HG02798 (cell line): ENCODE measurements around the gene EIF2B2.
"Not testable (repeated sequence)": the region's sequence is repeated elsewhere in the genome, so short reads cannot be mapped to it uniquely, and the experiment has no call there.

Source experiments
- ATAC-seq: cut with Tn5 transposase; IDR thresholded peaks from one replicate; pipeline ENCODE4 v1.9.1; 2021; ENCODE audit warnings: mild to moderate bottlenecking; ENCODE audit not compliant: unreplicated experiment, poor library complexity

The EIF2B2 gene

DNA sequence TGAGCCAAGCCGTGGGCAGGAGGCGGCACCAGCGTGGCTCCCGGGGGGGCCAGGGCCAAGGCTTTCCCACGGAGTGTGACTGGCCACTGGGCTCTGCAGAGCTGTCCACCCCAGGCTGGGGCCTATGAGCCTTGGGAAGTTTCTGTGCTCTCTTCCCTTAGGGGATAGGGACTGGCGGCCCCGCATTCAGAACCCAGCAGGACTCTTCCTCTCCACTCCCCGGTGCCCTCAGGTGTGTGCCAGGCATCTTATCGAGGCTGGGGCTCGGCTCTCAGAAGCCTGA is 17.8 kb upstream of the EIF2B2 start:
- no peak for ATAC-seq

DNA sequence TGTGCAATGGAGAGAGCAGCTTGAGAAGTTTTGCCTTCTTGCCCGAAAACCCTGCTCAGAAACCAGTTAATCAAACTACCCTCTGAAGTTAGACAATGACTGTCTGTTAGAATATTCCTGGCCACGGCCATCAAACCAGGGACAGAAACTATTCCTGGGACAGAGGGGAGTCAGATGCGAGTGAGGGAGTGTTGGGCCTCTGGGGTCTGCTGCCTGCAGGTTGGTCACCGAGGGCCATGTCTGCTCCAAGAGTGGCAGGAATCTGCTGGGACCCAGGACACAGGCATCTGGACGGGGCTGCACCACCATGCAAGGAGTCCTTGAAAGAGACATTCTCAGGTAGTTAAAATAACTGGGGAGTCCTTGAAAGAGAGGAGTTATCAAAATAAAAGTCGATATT is 16.9 kb upstream of the EIF2B2 start:
- ATAC-seq = no peak

DNA sequence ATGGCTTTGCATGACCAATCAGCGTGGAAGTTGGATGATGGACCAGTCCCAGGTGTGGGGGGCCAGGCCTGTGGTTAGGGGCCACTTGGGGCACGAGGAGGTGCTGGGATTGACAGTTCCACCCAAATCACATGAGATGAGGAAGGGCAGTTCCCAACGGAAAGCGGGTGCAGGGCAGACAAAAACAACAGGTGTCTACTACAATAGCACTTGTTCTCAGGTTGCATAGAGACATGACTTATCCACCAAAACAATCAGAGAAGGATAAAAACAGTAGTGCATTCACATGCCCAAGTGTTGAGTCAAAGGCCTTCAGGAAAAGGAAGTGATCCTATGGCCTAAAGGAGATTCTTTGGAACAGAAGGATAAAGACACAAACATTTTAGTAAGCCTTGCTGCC is 14.6 kb upstream of the EIF2B2 start:
- no peak for ATAC-seq

DNA sequence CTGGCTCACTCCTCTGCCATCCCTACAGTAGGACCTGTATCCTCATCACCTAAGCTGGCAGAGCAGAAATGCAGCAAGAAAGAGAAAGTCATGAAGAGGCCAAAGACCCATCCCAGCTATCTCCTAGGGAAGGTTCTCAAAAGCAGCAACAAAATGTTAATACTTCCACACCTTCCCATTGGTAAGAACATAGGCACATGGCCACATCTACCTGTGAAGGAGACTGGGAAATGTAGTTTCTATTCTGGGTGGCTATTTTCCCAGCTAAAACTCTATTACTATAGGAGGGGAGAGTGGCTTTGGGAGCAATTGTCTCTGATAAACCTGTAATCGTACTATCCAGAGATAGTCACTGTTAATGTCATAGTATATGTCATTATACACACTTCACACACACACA is 13.7 kb upstream of the EIF2B2 start:
- no peak for ATAC-seq

DNA sequence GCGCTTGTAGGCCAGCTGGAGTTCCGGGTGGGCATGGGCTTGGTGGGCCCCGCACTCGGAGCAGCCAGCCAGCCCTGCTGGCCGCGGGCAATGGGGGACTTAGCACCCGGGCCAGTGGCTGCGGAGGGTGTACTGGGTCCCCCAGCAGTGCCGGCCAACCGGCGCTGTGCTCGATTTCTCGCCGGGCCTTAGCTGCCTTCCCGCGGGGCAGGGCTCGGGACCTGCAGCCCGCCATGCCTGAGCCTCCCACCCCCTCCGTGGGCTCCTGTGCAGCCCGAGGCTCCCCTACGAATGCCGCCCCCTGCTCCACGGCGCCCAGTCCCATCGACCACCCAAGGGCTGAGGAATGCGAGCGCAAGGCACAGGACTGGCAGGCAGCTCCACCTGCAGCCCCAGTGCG is 8.5 kb upstream of the EIF2B2 start:
- ATAC-seq = not testable (repeated sequence)

DNA sequence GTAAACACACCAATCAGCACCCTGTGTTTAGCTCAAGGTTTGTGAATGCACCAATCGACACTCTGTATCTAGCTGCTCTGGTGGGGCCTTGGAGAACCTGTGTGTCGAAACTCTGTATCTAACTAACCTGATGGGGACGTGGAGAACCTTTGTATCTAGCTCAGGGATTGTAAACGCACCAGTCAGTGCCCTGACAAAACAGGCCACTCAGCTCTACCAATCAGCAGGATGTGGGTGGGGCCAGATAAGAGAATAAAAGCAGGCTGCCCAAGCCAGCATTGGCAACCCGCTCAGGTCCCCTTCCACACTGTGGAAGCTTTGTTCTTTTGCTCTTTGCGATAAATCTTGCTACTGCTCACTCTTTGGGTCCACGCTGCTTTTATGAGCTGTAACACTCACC is 6.9 kb upstream of the EIF2B2 start:
- ATAC-seq = not testable (repeated sequence)

DNA sequence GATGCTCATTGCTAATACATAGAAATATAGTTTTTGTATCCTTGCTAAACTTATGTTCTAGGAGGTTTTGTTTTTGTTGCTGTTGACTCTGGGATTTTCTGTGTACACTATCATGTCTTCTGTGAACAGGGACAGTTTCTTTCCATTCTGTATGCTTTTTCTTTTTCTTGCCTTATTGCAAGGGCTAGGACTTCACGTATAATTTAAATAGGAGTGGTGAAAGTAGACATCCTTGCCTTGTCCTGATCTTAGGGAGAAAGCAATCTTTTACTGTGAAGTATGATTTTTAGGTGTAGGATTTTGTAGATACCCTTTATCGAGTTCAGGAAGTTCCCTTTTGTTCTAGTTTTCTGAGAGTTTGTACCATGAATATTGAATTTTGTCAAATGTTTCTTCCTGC is 1.5 kb upstream of the EIF2B2 start:
- ATAC-seq = no peak

DNA sequence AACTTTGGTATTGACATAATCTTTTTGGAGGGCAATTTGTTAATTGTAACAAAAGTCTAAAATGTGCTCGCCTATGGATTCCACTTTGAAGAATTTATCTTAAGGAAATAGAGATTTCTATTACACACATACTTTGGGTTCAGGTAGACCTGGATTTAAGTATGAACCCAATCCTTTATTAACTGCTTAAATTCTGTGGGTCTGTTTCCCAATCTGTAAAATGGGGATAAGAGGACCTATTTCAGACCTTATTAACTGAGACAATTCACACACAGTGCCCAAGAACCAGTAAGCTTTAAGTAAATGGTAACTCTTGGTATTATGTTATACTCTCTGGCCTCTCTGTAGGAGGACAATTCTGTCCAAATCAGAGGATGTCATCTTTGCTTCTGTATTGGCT is 822 bp upstream of the EIF2B2 start:
- no peak for ATAC-seq

GRCh38 chr14:75003250-75004027 is 718 bp downstream of the EIF2B2 start:
- no peak for ATAC-seq

- no peak for ATAC-seq
Measured at GRCh38 chr14:75005357-75005756, 2.6 kb downstream of the EIF2B2 start.

DNA sequence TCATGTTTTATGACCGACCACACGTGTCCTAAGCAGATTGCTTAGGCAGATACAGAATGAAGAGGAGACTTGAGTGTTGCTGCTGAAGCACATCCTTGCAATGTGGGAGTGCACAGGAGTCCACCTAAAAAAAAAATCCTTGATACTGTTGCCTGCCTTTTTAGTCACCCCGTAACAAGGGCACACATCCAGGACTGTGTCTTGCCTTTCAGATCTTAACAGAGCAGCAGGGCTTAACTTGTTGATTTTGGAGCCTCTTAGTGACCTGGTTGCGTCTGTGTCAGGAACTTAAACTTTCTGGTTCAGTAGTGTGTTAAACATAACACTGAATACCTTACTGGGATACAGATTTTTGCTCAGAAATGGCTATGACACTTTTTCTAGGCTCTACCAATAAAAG is 6.5 kb downstream of the EIF2B2 start:
- no peak for ATAC-seq

DNA sequence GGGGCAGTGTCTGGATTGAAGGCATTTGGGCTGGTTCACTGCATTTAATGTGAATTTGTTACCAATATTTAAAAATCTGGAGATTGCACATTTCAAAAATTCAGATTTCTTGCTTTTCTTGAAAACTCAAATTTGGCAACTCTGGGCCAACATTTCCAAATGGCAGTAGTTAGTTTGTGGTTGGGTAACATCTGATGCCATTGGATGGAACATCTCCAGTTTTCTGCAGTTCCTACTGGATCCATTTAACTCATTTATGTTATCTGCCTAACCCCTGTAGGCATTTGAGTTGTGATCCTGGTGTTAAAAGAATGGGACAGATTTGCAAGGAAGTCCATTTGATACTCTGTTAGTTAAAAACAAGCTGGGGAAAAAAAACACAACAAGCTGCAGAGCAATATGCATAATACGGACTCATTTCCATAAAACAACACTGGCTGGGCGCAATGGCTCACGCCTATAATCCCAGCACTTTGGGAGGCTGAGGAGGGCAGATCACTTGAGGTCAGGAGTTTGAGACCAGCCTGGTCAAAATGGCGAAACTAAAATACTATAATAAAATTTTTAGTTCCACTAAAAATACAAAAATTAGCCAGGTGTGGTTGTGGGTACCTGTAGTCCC is 7.9 kb downstream of the EIF2B2 start:
- ATAC-seq = no peak

- ATAC-seq = no peak
Measured at GRCh38 chr14:75011356-75011994, 8.8 kb downstream of the EIF2B2 start.

DNA sequence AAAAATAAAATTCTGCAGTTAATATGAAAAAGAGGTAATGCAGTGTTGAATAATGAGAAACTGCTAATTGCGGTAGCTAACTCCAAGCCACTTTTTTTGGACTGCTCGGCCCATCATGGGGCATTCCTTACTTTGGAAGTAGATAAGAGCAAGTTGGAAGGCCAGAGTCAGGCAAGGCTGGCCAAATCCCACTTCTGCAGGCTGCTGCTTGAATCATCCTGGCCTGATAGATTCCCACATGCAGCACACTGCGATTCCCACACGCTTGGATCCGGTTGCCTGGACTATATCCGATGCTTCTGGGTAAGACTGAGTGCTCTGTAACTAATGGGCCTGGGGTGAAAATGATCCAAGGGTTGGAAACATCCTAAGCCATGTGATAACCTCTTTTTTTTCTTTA is 10.6 kb downstream of the EIF2B2 start:
- ATAC-seq = no peak

DNA sequence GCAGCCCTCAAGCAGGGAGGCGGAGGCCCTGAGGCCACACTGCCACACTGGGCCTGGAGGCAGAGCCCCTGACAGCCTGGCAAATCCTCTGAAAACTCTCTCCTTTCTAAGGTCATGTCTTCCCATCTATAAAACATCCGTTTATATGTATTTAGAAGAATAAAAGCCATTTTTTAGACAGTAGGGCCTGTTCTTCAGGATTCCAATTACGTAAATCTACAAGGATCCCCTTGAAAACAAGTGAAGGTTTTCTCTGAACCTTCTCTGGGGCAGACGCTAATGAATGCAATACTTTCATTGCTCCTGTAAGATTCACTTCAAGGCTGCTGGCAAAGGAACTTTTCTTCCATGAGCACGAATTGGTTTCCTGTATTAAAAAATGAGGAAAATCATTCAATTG is 12.8 kb downstream of the EIF2B2 start:
- no peak for ATAC-seq

GRCh38 chr14:75016815-75017214 is 14.1 kb downstream of the EIF2B2 start:
- ATAC-seq = no peak

DNA sequence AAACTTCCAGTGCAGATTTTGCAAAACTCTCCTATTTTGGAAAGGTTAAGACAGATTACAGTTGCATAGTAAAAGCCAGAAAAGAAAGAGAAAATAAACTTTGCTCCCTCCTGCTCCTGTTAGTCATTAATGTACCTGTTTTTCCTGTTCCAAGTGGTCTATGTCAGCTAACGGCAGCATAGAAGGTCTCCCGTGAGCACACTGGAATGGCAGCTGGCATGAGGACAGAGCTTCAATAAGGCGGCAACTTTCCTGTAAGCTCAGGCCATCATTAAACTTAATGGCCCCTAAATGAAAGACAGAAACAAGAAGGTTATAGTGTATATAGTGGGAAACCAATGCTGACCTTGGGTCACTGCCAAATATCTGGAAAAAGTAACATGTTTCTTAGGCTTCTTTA is 16.0 kb downstream of the EIF2B2 start:
- ATAC-seq = no peak

DNA sequence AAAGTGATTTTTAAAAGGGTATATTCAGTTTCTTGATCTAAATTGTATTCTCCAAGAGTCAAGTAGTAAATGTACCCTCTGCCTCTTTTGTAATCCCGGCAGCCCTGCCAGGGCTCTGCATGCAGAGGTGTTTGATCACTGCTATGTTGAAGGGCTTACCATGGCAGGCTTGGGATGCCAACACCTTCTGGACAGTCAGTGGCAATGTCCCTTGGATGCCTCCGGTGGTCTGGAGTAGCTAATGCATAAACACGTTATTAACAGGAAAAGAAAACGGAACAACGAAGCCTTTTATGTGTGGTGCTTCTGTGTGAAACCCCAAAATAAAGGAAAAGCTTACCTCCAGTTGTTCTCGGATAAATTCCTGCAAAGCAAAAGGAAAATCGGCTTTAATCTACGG is 19.9 kb downstream of the EIF2B2 start:
- no peak for ATAC-seq

- ATAC-seq = no peak
Measured at GRCh38 chr14:75023108-75023507, 20.4 kb downstream of the EIF2B2 start.

- ATAC-seq = no peak
Measured at GRCh38 chr14:75025082-75025481, 22.4 kb downstream of the EIF2B2 start.

GRCh38 chr14:75025876-75026275 is 23.2 kb downstream of the EIF2B2 start:
- no peak for ATAC-seq

DNA sequence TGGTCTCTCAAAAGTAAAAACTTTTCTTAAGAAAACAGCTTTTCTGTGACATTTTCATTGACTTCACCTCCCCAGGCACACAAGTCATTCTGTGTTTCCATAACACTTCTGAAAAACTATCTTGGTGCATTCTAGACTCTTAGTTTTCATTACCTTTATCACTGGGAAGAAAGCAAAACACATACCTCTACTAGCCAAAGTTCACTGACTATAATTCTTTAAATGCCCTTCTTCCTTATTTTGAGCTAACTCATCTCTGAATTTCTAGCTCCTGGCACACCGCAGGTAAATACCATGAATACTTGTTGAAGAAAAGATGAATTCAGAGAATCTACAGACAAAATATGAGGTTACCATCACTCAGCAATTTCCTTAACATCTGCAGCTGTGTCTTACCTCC is 27.4 kb downstream of the EIF2B2 start:
- no peak for ATAC-seq
